ENCODE results near the gene PER3.

Gene PER3

DNA sequence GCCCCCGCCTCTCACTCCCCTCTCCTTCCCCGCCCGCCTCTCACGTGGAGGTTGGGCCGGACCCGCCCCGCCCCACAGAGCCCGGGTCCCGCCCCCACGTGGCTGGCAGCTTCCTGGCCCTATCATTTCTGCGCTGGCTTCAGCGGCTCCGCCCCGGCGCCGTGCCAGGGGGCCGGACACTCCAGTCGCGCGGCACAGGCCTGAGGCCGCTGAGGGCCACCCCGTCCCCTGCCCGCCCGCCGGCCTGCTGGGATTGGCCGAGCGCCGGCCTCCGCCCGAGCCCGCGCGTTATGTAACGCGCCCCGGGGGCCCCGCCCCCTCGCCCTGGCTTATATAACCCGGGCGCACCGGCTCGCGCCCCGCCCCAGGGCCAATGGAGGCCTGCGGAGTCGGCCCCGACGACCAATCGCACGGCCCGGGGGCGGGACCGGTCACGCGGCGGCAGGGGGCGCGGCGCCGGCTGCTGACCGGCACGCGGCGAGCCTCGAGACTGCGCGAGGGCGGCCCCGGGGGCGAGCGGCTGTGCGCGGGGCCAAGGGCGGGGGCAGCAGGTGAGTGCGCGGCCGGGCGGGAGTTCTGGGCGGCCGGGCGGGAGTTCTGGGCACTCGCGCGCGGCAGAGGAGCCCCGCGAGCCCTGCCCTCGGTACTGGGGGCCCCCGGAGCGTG lies at the start of gene PER3:
Gene PER3 (plus strand): TSS at position 466 of the 666 bp plus-strand sequence. CDS start 587 bp downstream, outside the sequence.
- DNase-seq (ENCODE audit: low read depth) = peak; percentile 89

DNA sequence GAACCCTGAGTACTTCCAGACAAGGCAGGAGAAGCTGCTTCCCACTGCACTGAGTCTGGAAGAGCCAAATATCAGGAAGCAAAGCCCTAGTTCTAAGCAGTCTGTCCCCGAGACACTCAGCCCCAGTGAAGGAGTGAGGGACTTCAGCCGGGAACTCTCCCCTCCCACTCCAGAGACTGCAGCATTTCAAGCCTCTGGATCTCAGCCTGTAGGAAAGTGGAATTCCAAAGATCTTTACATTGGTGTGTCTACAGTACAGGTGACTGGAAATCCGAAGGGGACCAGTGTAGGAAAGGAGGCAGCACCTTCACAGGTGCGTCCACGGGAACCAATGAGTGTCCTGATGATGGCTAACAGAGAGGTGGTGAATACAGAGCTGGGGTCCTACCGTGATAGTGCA lies 46.0 kb upstream of the PER3 start:
- no peak for DNase-seq (ENCODE audit: low read depth)

DNA sequence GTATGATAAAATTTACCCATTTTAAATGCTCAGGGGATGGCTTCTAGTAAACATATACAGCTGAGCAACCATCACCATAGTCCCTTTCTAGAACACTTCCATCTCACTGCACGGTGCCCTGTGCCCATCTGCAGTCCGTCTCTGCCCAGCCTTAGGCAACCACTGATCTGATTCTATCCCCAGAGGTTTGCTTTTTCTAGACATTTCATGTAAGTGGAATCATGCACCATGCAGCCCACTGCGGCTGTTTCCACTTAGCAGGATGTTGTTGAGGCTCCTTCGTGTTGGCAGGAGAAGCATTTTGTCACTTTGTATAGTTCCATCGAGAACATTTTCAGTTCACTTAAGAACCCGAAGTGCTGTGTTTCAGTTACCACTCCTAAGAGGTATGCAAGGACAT lies 40.7 kb upstream of the PER3 start:
- no peak for DNase-seq (ENCODE audit: low read depth)

DNA sequence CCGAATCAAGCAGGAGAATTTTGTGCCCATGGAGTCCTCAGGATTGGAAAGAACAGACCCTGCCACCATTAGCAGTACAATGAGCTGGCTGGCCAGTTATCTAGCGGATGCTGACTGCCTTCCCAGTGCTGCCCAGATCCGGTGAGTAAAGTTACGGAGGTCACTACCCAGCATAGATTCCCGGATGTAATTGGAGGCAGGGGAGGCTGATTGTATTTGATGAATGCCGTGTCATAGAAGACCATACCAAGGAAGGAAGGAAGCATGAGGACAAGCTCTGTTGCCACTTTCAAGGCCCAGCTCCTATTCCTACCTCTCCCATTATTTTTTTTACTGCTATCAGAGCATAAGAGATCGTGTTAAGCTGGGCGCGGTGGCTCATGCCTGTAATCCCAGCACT lies 39.2 kb upstream of the PER3 start:
- DNase-seq (ENCODE audit: low read depth) = no peak

GRCh38 chr1:7745783-7746182 lies 38.3 kb upstream of the PER3 start:
- DNase-seq (ENCODE audit: low read depth) = no peak

DNA sequence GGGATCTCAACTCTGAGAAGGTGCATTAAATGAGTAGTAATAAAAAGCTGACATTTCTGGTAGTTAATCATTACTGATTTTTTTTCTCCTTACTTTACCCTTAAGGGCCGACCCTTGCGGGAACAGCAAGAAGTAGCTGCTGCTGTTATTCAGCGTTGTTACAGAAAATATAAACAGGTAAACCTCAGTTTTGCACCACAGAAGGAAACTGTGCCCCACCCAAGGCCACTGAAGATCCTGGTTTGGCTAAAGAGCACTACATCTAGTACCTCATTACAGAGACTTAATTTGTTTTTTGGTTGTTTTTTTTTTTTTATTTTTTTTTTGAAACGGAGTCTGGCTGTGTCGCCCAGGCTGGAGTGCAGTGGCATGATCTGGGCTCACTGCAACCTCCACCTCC lies 36.5 kb upstream of the PER3 start:
- no peak for DNase-seq (ENCODE audit: low read depth)

- no peak for DNase-seq (ENCODE audit: low read depth)
Observed at GRCh38 chr1:7749126-7749525, 35.0 kb upstream of the PER3 start.

- no peak for DNase-seq (ENCODE audit: low read depth)
Observed at GRCh38 chr1:7751174-7751573, 32.9 kb upstream of the PER3 start.

DNA sequence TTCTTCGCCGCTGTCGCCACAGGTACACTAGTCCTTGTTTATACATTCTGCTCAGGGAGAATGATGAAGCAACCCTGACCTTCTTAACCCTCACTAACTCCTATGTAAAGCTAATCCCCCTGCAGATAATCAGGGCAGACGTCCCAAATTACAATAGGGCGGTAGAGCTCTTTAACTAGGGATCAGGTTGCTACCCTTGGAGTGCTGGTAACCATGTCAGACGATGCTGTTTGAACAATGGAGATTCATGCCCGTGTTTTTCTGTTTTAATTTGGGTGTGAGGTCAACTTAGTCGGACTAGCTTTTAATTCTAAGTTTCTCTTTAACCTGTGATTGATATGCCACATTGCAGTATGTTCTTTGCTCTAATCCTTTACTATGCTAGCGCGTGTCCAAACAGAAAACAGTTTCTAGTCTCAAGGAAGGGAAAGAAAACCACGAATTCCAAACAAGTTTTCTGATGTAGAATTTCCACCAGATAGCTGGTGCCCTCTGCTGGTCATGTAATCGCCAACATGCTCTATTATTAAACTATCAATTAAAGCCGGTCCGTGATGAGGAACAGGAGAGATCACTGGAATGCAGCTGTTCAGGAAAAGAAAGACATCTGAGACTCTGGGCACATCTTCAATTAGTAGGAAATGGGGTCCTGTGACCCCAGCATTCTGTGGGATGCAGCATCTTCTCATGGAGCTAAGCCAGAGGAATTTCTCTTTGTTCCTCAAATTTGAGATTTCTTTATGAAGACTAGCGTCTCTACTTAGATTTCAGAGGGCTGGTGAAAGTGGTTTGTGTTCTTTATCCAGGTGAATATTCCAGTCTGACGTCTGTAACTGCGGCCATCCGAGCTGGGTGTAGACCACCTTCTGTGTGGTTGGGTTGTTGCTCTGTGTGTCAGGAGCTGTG lies 31.3 kb upstream of the PER3 start:
- DNase-seq (ENCODE audit: low read depth) = peak; percentile 40

DNA sequence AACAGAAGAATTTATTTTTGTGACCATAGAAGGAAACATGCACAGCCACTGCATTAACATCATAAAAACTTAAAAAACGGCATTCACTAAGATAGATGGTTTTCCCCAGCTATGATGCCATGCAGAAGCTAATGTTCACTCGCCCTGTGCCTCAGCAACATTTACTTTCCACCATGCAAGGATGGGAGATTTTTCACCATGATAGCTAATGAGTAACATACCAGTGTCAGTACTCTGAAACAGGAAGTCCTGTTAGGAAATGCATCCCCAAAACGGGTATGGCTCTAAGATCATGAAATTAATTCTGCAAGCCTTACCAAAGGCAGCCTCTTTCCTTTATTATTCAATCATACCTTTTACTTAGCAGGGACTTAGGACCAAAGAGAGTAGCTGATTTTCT lies 30.4 kb upstream of the PER3 start:
- no peak for DNase-seq (ENCODE audit: low read depth)

DNA sequence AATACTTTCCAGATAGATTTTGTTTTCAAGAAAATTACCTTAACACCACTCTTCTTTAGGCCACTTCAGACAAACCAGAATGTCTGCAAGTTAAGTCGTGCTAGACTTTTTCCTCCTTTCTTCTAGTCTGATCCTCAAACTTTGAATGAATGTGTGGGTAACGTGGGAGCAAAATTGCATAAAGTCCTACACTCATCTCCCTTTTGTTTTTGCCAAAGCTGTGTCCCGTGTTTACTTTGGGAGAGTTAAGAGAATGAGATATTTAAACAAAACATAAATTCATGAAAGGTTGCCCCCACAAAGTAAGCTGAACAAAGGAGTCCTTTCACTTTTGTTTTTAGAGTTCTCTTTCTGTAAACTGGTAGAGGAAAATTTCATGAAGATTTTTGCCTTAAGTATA lies 29.9 kb upstream of the PER3 start:
- DNase-seq (ENCODE audit: low read depth) = no peak

DNA sequence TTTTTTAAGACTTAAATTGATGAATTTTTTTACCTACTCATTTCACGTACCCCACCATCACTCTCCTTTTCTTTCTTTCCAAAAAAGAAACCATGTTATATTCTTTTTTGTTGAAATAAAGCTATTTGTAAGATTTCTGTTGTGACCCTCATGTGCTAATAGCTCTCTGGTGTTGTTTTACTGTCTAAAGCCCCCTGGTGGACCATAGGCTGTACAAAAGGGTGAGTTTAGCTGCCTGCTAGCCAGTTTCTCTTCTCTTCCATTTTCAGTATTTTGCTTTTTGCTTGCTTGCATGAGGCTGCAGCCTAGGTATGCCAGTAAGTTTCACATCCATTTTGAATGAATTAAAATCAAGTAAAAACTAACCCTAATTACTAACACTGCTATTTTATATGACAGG lies 28.6 kb upstream of the PER3 start:
- no peak for DNase-seq (ENCODE audit: low read depth)

DNA sequence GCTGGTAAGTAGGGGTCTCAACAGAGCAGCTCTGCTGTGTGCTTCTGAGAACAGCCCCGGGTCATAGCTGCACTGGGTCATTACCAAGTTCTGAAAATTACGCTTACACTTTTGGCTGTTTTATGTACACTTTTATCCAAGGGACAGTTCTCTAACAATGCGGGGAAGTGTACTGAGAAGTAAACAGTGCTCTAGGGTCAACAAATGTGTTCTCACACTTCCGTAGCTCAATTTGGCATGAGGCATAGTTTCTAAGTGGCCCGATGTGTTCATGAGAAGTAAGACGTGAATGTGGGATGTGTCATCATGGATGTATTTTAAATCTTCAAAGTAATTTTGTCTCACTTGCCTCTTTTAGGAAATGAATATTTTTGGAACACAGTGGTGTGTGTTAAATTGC lies 23.8 kb upstream of the PER3 start:
- no peak for DNase-seq (ENCODE audit: low read depth)

DNA sequence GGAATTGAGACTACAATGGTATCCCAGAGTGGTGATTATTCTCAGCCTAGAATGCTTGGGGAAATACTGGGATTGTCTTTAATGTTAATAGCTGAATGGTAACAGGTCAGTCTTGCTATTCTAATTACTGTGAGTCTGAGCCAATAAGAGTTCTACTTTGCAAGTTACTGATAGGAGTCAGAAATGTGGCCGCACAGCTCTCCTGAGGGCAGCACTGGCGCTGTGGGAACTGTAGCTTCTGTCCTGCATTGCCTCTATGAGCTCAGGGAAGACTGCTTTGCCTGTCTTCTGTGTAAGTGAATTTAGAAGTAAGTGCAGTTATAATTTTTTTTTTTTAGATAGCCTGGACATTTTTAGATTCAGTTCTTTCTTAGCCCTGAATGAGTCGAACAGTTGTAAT lies 23.0 kb upstream of the PER3 start:
- DNase-seq (ENCODE audit: low read depth) = no peak

DNA sequence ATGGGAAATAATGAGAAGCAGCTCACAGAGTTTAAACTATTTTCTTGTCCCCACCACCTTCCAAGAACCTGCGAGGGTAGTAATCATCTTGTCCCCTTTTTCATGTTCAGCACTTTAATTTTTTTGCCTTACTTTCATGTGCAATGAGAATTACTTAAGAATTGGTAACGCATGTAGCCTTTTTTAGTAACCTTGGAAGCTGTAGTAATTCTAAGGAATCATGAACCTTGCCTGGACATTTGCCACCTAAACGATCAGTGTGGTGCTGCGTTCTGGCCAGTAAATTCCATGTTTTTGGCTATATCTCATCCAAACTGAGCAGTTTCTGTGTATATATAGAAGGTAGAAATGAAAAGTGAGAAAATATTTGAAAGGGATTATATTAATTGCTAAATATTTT lies 16.9 kb upstream of the PER3 start:
- DNase-seq (ENCODE audit: low read depth) = no peak

- no peak for DNase-seq (ENCODE audit: low read depth)
Observed at GRCh38 chr1:7768583-7768982, 15.5 kb upstream of the PER3 start.

DNA sequence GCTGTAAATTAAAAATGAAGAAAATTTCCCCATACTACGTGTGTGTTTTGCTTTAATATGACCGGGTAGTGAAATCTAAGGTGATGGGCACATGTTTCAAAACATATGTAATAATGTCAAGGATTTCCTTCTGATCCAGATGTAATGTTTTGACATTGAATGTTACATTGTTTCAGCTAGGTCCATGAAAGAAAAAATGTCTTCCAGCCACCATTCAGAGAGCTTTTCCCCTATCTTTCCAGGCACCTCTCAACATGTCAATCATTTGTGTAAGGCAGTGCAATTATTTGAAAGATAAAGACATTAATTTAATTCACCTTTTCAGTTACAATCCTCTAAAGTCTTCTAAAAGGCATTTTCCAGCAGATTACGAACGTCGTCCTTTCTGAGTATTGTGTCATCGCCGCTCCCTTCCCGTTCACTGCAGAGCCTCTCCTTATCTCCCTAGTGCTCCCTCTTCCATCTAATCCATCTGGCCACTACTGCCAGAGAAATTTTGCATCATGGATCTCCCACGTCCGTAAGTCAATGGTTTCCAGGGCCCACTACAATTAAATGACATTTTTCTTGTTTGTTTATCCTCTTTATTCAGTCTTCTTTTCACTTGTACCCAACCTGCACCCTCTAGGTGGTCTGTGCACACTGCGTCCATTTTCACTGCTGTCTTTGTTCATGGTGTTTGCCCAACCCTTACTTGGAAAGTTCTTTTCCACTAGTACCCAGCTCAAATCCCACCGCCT lies 14.2 kb upstream of the PER3 start:
- DNase-seq (ENCODE audit: low read depth) = no peak

GRCh38 chr1:7770669-7770996 lies 13.5 kb upstream of the PER3 start:
- no peak for DNase-seq (ENCODE audit: low read depth)

DNA sequence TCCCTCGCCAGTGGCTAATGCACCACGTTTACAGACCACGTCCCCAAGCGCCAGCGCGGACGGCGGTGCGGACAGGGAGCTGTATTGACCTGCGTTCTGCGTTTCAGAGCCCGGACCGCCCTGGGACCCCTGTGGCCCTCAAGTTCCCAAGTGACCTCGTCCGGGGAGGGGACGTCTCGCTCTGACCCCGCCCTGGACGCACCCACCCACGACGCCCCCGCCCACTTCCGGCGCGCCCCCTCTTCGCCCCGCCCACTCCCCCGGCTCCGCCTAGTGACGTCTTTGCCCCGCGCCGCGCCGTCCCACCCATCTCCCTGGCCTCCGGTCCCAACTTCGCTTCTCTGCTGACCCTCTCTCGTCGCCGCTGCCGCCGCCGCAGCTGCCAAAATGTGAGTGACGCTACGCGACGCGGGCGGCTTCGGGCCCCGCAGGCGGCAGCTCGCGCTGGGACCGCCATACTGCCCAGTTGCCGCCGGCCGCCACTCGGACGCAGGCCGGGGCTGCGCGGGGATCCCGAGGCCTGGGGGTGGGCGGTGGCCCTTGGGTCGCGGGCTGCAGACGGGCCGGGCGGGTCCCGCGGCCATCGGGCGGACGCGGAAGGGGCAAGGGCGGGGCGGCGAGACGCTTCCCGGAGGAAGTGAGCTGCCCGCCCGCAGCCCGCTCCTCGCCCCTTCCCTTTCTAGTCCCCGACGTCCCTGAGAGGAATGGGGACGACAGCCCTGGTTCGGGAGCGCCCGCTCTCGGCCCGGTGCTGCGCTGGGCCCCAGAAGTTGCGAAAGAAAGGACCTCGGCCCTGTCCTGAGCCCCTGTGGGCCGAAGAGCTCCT lies 12.9 kb upstream of the PER3 start, which contains the start of gene VAMP3:
Gene VAMP3 (plus strand): TSS at position 300 of the 826 bp plus-strand sequence. CDS start 88 bp downstream, at position 388.
- no peak for DNase-seq (ENCODE audit: low read depth)

GRCh38 chr1:7771823-7772299 lies 12.2 kb upstream of the PER3 start:
- no peak for DNase-seq (ENCODE audit: low read depth)

DNA sequence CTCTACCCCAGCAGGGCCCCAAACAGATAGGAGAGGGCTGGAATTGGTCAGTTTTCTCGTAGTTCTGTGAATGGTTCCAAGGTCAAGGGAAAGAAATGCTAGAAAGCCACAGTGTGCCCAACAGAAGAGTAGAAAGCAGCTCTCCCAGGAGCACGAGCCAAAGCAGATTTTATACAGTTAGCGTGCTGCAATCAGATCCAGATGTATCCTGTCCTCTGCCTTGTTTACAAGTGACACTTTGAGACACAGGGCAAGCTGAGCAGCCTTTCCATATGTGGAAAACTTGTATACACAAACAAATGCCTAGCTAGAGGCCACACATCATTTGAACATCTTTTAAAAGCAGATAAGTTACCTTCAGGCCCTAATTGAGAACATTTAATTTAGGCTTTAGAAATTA lies 6.5 kb upstream of the PER3 start:
- no peak for DNase-seq (ENCODE audit: low read depth)

DNA sequence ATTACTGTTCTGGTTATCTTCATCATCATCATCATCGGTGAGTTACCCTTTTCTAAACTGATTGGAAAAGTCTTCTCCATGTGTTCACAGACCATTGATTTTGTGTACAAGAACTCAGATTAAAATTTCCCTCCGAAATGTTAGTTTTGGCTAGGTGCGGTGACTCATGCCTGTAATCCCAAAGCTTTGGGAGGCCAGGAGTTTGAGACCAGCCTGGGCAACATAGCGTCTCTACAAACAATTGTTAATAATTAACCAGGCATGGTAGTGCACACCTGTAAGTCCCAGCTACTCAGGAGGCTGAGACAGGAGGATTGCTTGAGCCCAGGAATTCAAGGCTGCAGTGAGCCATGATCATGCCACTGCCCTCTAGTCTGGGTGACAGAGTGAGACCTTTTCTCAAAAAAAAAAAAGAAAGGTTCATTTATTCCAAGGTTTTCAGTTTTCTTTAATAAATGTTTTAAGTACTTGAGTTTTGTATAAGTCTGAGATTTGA lies 5.9 kb upstream of the PER3 start:
- DNase-seq (ENCODE audit: low read depth) = no peak
